D721Med (cell line): ENCODE measurements around the gene GPN1.

ENCODE experiments used
- DNase-seq: peaks from one replicate; pipeline ENCODE4 v3.0.0; 2011; ENCODE audit warnings: low spot score; ENCODE audit not compliant: insufficient read length
- FAIRE-seq: peaks from 2 replicates; lab custom pipeline; 2011; peaks lifted over from hg19 to GRCh38; lab: Jason Lieb, UNC
- CTCF ChIP-seq: IDR thresholded peaks from 2 replicates; pipeline ENCODE4 v1.5.1; 2012; ENCODE audit warnings: mild to moderate bottlenecking, control low read depth; ENCODE audit not compliant: insufficient read depth; ENCODE audit errors: missing control alignments

Gene GPN1

GRCh38 chr2:27645197-27645596 is 16.3 kb downstream of the GPN1 start:
- TF ChIP-seq CTCF = no peak
- no peak for FAIRE-seq
- DNase-seq = no peak

GRCh38 chr2:27647289-27647688 is 18.4 kb downstream of the GPN1 start:
- no peak for FAIRE-seq
- TF ChIP-seq CTCF = no peak
- DNase-seq = no peak

GRCh38 chr2:27647737-27648136 is 18.9 kb downstream of the GPN1 start:
- TF ChIP-seq CTCF = no peak
- DNase-seq (no peak), FAIRE-seq (no peak)

GRCh38 chr2:27651056-27651455 is 22.2 kb downstream of the GPN1 start:
- TF ChIP-seq CTCF = no peak
- FAIRE-seq = no peak
- no peak for DNase-seq

GRCh38 chr2:27652341-27652740 is 23.5 kb downstream of the GPN1 start:
- no peak for DNase-seq
- TF ChIP-seq CTCF = no peak
- FAIRE-seq = no peak

GRCh38 chr2:27652790-27653189 is 23.9 kb downstream of the GPN1 start:
- DNase-seq = no peak

GRCh38 chr2:27653397-27653796 is 24.5 kb downstream of the GPN1 start:
- TF ChIP-seq CTCF = no peak
- DNase-seq (no peak), FAIRE-seq (no peak)

More at GRCh38 chr2:27652790-27653189, 23.9 kb downstream of the GPN1 start:
- no peak for FAIRE-seq
- no peak for TF ChIP-seq CTCF
